ENCODE results near the gene DUT. TPM values are rescaled to one million over a fixed set of nuclear protein-coding genes. Genes with fewer than 3 reads are reported as not detected.

Gene DUT
- total RNA-seq, 1 experiment from 2014 or later = 130 TPM

DNA sequence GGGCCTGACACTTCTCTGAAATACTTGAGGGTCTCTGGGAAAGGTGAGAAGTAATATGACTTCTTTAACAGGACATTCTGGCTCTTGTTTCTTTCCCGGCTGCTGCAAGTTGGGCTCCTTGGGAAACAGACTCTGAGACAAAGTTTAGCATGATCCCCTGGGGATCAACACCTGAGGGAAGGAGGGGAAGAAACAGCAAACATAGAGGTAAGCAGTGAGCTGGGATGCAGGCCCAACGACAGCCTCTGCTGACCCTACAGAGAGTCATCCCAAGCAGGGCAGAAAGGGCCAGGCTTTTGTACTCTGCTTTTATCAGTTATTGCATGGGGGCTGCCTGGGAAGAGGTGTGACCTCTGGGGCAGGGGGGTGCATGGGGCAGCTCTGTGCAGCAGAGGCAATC is 26.8 kb upstream of the DUT start (continued):
- no peak for TF ChIP-seq SIN3A (IDR thresholded peaks at IDR 0.05; ENCODE audit: low read depth)
- TF ChIP-seq YY1 (IDR thresholded peaks at IDR 0.05; ENCODE audit: extremely low read depth, insufficient replicate concordance, low read depth, low read length) = no peak
- TF ChIP-seq ZFX (IDR thresholded peaks at IDR 0.05) = no peak
- TF ChIP-seq FOSL1 (IDR thresholded peaks at IDR 0.05; ENCODE audit: low read depth) = no peak
- no peak for TF ChIP-seq JUND (IDR thresholded peaks at IDR 0.05)

DNA sequence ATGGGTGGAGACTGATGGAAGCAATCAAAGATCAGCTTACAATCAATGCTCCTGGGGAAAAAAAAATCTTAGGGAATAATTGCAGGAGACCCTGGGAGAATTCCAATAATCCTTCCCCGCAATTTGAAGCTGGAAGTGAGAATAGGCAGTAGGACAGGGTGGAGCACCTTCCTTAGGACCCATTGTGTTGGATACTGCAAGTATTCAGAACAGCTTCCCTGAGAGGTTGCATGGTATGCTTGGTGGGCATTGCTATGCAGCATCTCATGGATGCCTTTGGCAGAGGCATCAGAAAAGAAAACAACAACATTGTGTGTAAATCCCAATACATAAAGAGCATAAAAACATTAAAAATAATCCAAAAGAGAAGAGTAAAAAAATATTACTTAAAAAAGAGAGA is 24.6 kb upstream of the DUT start:
- RAD21 ChIA-PET (ENCODE audit: low non-redundant PET in 1 of 2, low total read pairs in 2 of 2, uncharacterized antibody in 2 of 2, unreplicated experiment in 2 of 2) = no interaction called here
- Histone ChIP-seq H2AFZ (ENCODE audit: low read depth, low read length, poor library complexity, severe bottlenecking) (no peak overlapping the region), H3K9me2 (ENCODE audit: insufficient read depth) (no peaks in the 10 kb centered on the region), H3K4me2 (ENCODE audit: low read length) (no peak overlapping the region), H3K79me2 (ENCODE audit: insufficient read depth, low read length) (no peaks in the 10 kb centered on the region), H3K27ac (ENCODE audit: low read depth, low read length) (no peak overlapping the region), H4K20me1 (ENCODE audit: insufficient read depth) (no peaks in the 10 kb centered on the region), H3K9me3 (ENCODE audit: control insufficient read depth in 1 of 2, insufficient read depth in 1 of 2, low read depth in 1 of 2, low read length in 2 of 2) (no peaks in the 10 kb centered on the region), H3K27me3 (ENCODE audit: insufficient read depth, low read length) (no peaks in the 10 kb centered on the region), H3K9ac (ENCODE audit: low read length) (no peak overlapping the region), H3K4me3 (replicated peaks in 1 of 2; ENCODE audit: low read depth in 1 of 2, low read length in 2 of 2) (no peak overlapping the region), H3K4me1 (ENCODE audit: control insufficient read depth in 1 of 2, insufficient read depth in 2 of 2, low read length in 2 of 2) (no peaks in the 10 kb centered on the region), H3K36me3 (ENCODE audit: control insufficient read depth in 1 of 2, insufficient read depth in 2 of 2, low read length in 2 of 2) (no peaks in the 10 kb centered on the region)
- DNase-seq (ENCODE audit: low read depth, low spot score) (no peak), ATAC-seq (no peak)
- BruUV-seq (replicated peaks) = no TSS peak
- TF ChIP-seq, protein P1, sequence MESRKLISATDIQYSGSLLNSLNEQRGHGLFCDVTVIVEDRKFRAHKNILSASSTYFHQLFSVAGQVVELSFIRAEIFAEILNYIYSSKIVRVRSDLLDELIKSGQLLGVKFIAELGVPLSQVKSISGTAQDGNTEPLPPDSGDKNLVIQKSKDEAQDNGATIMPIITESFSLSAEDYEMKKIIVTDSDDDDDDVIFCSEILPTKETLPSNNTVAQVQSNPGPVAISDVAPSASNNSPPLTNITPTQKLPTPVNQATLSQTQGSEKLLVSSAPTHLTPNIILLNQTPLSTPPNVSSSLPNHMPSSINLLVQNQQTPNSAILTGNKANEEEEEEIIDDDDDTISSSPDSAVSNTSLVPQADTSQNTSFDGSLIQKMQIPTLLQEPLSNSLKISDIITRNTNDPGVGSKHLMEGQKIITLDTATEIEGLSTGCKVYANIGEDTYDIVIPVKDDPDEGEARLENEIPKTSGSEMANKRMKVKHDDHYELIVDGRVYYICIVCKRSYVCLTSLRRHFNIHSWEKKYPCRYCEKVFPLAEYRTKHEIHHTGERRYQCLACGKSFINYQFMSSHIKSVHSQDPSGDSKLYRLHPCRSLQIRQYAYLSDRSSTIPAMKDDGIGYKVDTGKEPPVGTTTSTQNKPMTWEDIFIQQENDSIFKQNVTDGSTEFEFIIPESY (IDR thresholded peaks at IDR 0.05; ENCODE audit: extremely low read depth, insufficient replicate concordance, low read length) = no peak
- TF ChIP-seq EZH2 (IDR thresholded peaks at IDR 0.05) (no peak), POLR2A (IDR thresholded peaks at IDR 0.05; ENCODE audit: borderline replicate concordance, extremely low read depth, insufficient read depth, insufficient read length) (no peak), YY1 (IDR thresholded peaks at IDR 0.05; ENCODE audit: extremely low read depth, insufficient replicate concordance, low read depth, low read length) (no peak), EGR1 (IDR thresholded peaks at IDR 0.05; ENCODE audit: low read depth) (no peak), CEBPB (IDR thresholded peaks at IDR 0.05; ENCODE audit: low read depth) (no peak), EZH2phosphoT487 (IDR thresholded peaks at IDR 0.05; ENCODE audit: borderline replicate concordance) (no peak), ELF1 (IDR thresholded peaks at IDR 0.05; ENCODE audit: borderline replicate concordance, low read depth) (no peak), CBX3 (IDR thresholded peaks at IDR 0.05; ENCODE audit: low read depth) (no peak), SRF (IDR thresholded peaks at IDR 0.05; ENCODE audit: low read depth) (no peak), POLR2AphosphoS5 (IDR thresholded peaks at IDR 0.05; ENCODE audit: low read depth, low read length) (no peak)
- TF ChIP-seq, protein P2, sequence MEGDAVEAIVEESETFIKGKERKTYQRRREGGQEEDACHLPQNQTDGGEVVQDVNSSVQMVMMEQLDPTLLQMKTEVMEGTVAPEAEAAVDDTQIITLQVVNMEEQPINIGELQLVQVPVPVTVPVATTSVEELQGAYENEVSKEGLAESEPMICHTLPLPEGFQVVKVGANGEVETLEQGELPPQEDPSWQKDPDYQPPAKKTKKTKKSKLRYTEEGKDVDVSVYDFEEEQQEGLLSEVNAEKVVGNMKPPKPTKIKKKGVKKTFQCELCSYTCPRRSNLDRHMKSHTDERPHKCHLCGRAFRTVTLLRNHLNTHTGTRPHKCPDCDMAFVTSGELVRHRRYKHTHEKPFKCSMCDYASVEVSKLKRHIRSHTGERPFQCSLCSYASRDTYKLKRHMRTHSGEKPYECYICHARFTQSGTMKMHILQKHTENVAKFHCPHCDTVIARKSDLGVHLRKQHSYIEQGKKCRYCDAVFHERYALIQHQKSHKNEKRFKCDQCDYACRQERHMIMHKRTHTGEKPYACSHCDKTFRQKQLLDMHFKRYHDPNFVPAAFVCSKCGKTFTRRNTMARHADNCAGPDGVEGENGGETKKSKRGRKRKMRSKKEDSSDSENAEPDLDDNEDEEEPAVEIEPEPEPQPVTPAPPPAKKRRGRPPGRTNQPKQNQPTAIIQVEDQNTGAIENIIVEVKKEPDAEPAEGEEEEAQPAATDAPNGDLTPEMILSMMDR (IDR thresholded peaks at IDR 0.05 in 2 of 3, conservative IDR thresholded peaks at IDR 0.05 in 1 of 3; ENCODE audit: borderline replicate concordance in 1 of 3, insufficient read depth in 1 of 3, low read depth in 2 of 3, low read length in 2 of 3) = no peak
- TF ChIP-seq, protein P3, sequence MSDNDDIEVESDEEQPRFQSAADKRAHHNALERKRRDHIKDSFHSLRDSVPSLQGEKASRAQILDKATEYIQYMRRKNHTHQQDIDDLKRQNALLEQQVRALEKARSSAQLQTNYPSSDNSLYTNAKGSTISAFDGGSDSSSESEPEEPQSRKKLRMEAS (IDR thresholded peaks at IDR 0.05) = no peak
- TF ChIP-seq, protein P4, sequence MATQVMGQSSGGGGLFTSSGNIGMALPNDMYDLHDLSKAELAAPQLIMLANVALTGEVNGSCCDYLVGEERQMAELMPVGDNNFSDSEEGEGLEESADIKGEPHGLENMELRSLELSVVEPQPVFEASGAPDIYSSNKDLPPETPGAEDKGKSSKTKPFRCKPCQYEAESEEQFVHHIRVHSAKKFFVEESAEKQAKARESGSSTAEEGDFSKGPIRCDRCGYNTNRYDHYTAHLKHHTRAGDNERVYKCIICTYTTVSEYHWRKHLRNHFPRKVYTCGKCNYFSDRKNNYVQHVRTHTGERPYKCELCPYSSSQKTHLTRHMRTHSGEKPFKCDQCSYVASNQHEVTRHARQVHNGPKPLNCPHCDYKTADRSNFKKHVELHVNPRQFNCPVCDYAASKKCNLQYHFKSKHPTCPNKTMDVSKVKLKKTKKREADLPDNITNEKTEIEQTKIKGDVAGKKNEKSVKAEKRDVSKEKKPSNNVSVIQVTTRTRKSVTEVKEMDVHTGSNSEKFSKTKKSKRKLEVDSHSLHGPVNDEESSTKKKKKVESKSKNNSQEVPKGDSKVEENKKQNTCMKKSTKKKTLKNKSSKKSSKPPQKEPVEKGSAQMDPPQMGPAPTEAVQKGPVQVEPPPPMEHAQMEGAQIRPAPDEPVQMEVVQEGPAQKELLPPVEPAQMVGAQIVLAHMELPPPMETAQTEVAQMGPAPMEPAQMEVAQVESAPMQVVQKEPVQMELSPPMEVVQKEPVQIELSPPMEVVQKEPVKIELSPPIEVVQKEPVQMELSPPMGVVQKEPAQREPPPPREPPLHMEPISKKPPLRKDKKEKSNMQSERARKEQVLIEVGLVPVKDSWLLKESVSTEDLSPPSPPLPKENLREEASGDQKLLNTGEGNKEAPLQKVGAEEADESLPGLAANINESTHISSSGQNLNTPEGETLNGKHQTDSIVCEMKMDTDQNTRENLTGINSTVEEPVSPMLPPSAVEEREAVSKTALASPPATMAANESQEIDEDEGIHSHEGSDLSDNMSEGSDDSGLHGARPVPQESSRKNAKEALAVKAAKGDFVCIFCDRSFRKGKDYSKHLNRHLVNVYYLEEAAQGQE (IDR thresholded peaks at IDR 0.05; ENCODE audit: low read depth) = no peak
- CTCF ChIA-PET = no interaction called here
- intact Hi-C loops (cut with micrococcal nuclease) = no loop called here
- POLR2A ChIA-PET = no interaction called here
